HepG2 (cell line): ENCODE data around the gene CAPZB. TPM values are rescaled to one million over a fixed set of nuclear protein-coding genes. Genes with fewer than 3 reads are reported as not detected.

ENCODE experiments used
- EED ChIP-seq: sonication (generic); formaldehyde crosslinking; IDR thresholded peaks from 2 replicates; pipeline ENCODE4 v1.5.0; 2020; ENCODE audit warnings: mild to moderate bottlenecking, missing genetic modification reagents
- FIP1L1 ChIP-seq: fragments of 200-400 bp; formaldehyde crosslinking; IDR thresholded peaks from 2 replicates; pipeline ENCODE4 v1.6.1; 2018; ENCODE audit warnings: low read depth, mild to moderate bottlenecking, low read length, moderate library complexity, borderline replicate concordance; ENCODE audit not compliant: insufficient read depth
- FOXA1 ChIP-seq, 2 experiments: fragments of 450-650 bp in 1 of 2; sonication (generic) in 1 of 2; formaldehyde crosslinking in 1 of 2; IDR thresholded peaks; 2 replicates each; pipeline versions ENCODE4 v1.4.0 to v1.6.1; 2016 to 2020; ENCODE audit warnings: missing genetic modification reagents in 1 of 2
- KLF12 ChIP-seq: sonication (generic); formaldehyde crosslinking; IDR thresholded peaks from 2 replicates; pipeline ENCODE4 v1.4.0; 2020; ENCODE audit warnings: missing genetic modification reagents, borderline replicate concordance
- KLF9 ChIP-seq: IDR thresholded peaks from 2 replicates; pipeline ENCODE4 v1.6.1; 2016; ENCODE audit warnings: low read depth
- NONO ChIP-seq, 2 experiments: fragments of 450-650 bp in 1 of 2; sonication (generic) in 1 of 2; formaldehyde crosslinking in 1 of 2; IDR thresholded peaks in 1 of 2; conservative IDR thresholded peaks in 1 of 2; 2 replicates each; pipeline versions ENCODE4 v1.6.1 to v1.8.0; 2017 to 2022; ENCODE audit warnings: mild to moderate bottlenecking in 1 of 2, missing genetic modification reagents in 1 of 2, moderate library complexity in 1 of 2
- NR2F2 ChIP-seq: IDR thresholded peaks from 2 replicates; pipeline ENCODE4 v1.6.1; 2012; ENCODE audit warnings: low read depth, inconsistent platforms, borderline replicate concordance
- PAX8 ChIP-seq: sonication (generic); formaldehyde crosslinking; IDR thresholded peaks from 2 replicates; pipeline ENCODE4 v1.8.0; 2022; ENCODE audit warnings: mild to moderate bottlenecking, missing genetic modification reagents, borderline replicate concordance
- PHB2 ChIP-seq: fragments of 450-650 bp; IDR thresholded peaks from 2 replicates; pipeline ENCODE4 v1.6.1; 2018; ENCODE audit not compliant: partially characterized antibody
- REPIN1 ChIP-seq: sonication (generic); formaldehyde crosslinking; IDR thresholded peaks from 2 replicates; pipeline ENCODE4 v1.8.0; 2022; ENCODE audit warnings: missing genetic modification reagents, low read depth, mild to moderate bottlenecking, borderline replicate concordance
- U2AF2 ChIP-seq: fragments of 200-400 bp; formaldehyde crosslinking; IDR thresholded peaks from 2 replicates; pipeline ENCODE4 v1.6.1; 2017; ENCODE audit warnings: low read depth, mild to moderate bottlenecking, low read length
- ZBTB1 ChIP-seq: sonication (generic); formaldehyde crosslinking; IDR thresholded peaks from 2 replicates; pipeline ENCODE4 v1.4.0; 2020; ENCODE audit warnings: missing genetic modification reagents, borderline replicate concordance
- ZKSCAN1 ChIP-seq: fragments of 150-350 bp; IDR thresholded peaks from 2 replicates; pipeline ENCODE4 v1.6.1; 2014; ENCODE audit warnings: low read length
- ZNF225 ChIP-seq: sonication (generic); formaldehyde crosslinking; IDR thresholded peaks from 2 replicates; pipeline ENCODE4 v1.4.0; 2020; ENCODE audit warnings: mild to moderate bottlenecking, missing genetic modification reagents
- ZNF557 ChIP-seq: sonication (generic); formaldehyde crosslinking; IDR thresholded peaks from 2 replicates; pipeline ENCODE4 v1.4.0; 2020; ENCODE audit warnings: missing genetic modification reagents
- ZNF841 ChIP-seq: sonication (generic); formaldehyde crosslinking; IDR thresholded peaks from 2 replicates; pipeline ENCODE4 v1.8.1; 2023; ENCODE audit warnings: missing genetic modification reagents, borderline replicate concordance
- polyA plus RNA-seq, 8 experiments: library from polyadenylated mRNA; depleted of rRNA in 3 of 8; stranded (reverse) in 7 of 8; unstranded in 1 of 8; fragments of >200 nt; fragmentation: Illumina TruSeq in 4 of 8; extraction: Trizol in 4 of 8; gene quantifications; 2 replicates each; pipeline versions ENCODE4 v1.2.1 to v1.2.3, GENCODE V29; 2011 to 2016; ENCODE audit warnings: low read depth in 4 of 8, missing spikeins in 1 of 8, mixed read lengths in 1 of 8; ENCODE audit not compliant: insufficient read depth in 1 of 8
- total RNA-seq, 5 experiments: library from RNA; depleted of rRNA; stranded (reverse); fragments of >200 nt; fragmentation: Illumina TruSeq; extraction: Trizol; gene quantifications; 2 replicates each; pipeline ENCODE4 v1.2.3, GENCODE V29; 2016; ENCODE audit warnings: low read depth in 1 of 5
- TF ChIP-seq, protein P1 (sequence below): sonication (generic); formaldehyde crosslinking; IDR thresholded peaks from 2 replicates; pipeline ENCODE4 v1.5.0; 2020; ENCODE audit warnings: missing genetic modification reagents
- TF ChIP-seq, protein P2 (sequence below): sonication (generic); formaldehyde crosslinking; IDR thresholded peaks from 2 replicates; pipeline ENCODE4 v1.8.0; 2022; ENCODE audit warnings: low read depth, missing genetic modification reagents
- TF ChIP-seq, protein P3 (sequence below): sonication (generic); formaldehyde crosslinking; conservative IDR thresholded peaks from 2 replicates; pipeline ENCODE4 v1.4.0; 2020; ENCODE audit warnings: missing genetic modification reagents
- TF ChIP-seq, protein P4 (sequence below), 2 experiments: IDR thresholded peaks; 2 replicates each; pipeline ENCODE4 v1.6.1; 2011 to 2012; ENCODE audit warnings: low read length in 2 of 2, borderline replicate concordance in 1 of 2, low read depth in 1 of 2, mild to moderate bottlenecking in 1 of 2, moderate library complexity in 1 of 2

The CAPZB gene
- total and polyA plus RNA-seq, 2 of the 13 experiments (the other 11 are each of a cell fraction or from before 2014, with no cell fraction given), result 58.9 to 76.9 TPM

DNA sequence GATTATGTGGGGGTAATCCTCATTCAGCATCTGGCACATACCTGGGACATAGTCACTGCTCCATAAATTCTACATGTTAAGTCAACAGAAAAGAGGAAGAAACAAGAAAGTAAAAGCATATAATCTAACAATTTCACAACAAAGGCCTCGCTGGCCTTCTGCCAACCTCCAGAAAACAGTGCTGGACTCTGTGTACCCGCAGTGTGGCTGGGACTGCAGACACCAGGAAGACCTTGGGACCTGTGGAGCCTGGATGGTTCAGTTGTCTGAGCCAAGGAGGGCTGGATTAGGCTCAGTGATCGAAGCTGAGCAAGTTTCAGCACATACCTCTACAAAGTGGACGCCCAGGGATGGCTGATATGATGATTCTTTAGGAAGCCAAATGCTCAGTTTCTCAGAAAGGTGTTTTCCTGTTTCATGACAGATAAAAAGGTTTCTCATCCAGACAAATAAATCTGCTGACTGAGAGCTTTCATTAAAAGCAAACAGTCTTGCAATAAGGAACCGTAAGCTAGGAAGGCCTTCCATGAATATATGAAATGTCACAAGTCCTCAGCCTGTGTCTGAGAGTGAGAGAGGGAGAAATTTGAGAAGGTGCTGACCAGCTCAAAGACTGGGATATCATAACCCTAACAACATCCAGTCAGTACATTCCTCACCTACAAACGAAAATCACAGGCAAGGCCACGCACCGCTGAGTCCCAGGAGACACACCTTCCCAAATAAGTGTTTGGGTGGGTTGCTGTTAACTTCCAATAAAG is 48.4 kb downstream of the CAPZB start (continued):
- TF ChIP-seq, protein P1, sequence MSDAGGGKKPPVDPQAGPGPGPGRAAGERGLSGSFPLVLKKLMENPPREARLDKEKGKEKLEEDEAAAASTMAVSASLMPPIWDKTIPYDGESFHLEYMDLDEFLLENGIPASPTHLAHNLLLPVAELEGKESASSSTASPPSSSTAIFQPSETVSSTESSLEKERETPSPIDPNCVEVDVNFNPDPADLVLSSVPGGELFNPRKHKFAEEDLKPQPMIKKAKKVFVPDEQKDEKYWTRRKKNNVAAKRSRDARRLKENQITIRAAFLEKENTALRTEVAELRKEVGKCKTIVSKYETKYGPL (CRISPR knock-in tag), result no peak
- 0 out of 2 replicates have a peak, but pooled peaks have one; percentile 49 for TF ChIP-seq ZNF557
- TF ChIP-seq ZNF841 (CRISPR knock-in tag), result no peak
- TF ChIP-seq, protein P2, sequence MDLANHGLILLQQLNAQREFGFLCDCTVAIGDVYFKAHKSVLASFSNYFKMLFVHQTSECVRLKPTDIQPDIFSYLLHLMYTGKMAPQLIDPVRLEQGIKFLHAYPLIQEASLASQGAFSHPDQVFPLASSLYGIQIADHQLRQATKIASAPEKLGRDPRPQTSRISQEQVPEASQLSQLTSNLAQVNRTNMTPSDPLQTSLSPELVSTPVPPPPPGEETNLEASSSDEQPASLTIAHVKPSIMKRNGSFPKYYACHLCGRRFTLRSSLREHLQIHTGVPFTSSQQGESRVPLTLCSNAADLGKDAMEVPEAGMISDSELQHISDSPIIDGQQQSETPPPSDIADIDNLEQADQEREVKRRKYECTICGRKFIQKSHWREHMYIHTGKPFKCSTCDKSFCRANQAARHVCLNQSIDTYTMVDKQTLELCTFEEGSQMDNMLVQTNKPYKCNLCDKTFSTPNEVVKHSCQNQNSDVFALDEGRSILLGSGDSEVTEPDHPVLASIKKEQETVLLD, result no peak
- TF ChIP-seq, protein P3, sequence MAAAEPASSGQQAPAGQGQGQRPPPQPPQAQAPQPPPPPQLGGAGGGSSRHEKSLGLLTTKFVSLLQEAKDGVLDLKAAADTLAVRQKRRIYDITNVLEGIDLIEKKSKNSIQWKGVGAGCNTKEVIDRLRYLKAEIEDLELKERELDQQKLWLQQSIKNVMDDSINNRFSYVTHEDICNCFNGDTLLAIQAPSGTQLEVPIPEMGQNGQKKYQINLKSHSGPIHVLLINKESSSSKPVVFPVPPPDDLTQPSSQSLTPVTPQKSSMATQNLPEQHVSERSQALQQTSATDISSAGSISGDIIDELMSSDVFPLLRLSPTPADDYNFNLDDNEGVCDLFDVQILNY (CRISPR knock-in tag), result no peak
- TF ChIP-seq U2AF2, result no peak
- TF ChIP-seq ZNF225 (CRISPR knock-in tag), result no peak
- peak; percentile 63; the same call in 1 of the 2 replicates for TF ChIP-seq NR2F2
- TF ChIP-seq ZBTB1, result no peak
- TF ChIP-seq FIP1L1, result no peak
- TF ChIP-seq PHB2, result no peak
- TF ChIP-seq, protein P4, sequence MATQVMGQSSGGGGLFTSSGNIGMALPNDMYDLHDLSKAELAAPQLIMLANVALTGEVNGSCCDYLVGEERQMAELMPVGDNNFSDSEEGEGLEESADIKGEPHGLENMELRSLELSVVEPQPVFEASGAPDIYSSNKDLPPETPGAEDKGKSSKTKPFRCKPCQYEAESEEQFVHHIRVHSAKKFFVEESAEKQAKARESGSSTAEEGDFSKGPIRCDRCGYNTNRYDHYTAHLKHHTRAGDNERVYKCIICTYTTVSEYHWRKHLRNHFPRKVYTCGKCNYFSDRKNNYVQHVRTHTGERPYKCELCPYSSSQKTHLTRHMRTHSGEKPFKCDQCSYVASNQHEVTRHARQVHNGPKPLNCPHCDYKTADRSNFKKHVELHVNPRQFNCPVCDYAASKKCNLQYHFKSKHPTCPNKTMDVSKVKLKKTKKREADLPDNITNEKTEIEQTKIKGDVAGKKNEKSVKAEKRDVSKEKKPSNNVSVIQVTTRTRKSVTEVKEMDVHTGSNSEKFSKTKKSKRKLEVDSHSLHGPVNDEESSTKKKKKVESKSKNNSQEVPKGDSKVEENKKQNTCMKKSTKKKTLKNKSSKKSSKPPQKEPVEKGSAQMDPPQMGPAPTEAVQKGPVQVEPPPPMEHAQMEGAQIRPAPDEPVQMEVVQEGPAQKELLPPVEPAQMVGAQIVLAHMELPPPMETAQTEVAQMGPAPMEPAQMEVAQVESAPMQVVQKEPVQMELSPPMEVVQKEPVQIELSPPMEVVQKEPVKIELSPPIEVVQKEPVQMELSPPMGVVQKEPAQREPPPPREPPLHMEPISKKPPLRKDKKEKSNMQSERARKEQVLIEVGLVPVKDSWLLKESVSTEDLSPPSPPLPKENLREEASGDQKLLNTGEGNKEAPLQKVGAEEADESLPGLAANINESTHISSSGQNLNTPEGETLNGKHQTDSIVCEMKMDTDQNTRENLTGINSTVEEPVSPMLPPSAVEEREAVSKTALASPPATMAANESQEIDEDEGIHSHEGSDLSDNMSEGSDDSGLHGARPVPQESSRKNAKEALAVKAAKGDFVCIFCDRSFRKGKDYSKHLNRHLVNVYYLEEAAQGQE (IDR thresholded peaks at IDR 0.05; ENCODE audit: borderline replicate concordance in 1 of 2, low read depth in 1 of 2, low read length in 2 of 2), result peak in 1 of 2 experiments; percentile 24; a peak in 1 of 4 replicates
- TF ChIP-seq REPIN1 (CRISPR knock-in tag), result peak; percentile 43; the same call in 1 of the 2 replicates
- no peak for TF ChIP-seq PAX8 (CRISPR knock-in tag)
- TF ChIP-seq FOXA1 (IDR thresholded peaks at IDR 0.05), result no peak
- TF ChIP-seq FOXA1 (CRISPR knock-in tag; IDR thresholded peaks at IDR 0.05), result peak; percentile 77
- TF ChIP-seq KLF9 (CRISPR knock-in tag), result peak; percentile 81; the same call in 1 of the 2 replicates
- no peak for TF ChIP-seq NONO (IDR thresholded peaks at IDR 0.05)
- TF ChIP-seq NONO (CRISPR knock-in tag; conservative IDR thresholded peaks at IDR 0.05), result peak; percentile 61; the same call in 1 of the 2 replicates
- TF ChIP-seq KLF12 (CRISPR knock-in tag), result no peak
- TF ChIP-seq ZKSCAN1, result no peak
- no peak for TF ChIP-seq EED (CRISPR knock-in tag)
